Measurements from ENCODE around the gene CFAP68.

GRCh38 chr11:111916768-111917167 lies 37.4 kb downstream of the CFAP68 start:
- TF ChIP-seq CTCF (IDR thresholded peaks at IDR 0.05 in 2 of 3, conservative IDR thresholded peaks at IDR 0.05 in 1 of 3; ENCODE audit: borderline replicate concordance in 1 of 3, insufficient read depth in 1 of 3, low read depth in 2 of 3, low read length in 2 of 3) (no peak), ZBTB33 (IDR thresholded peaks at IDR 0.05; ENCODE audit: extremely low read depth, insufficient replicate concordance, low read length) (no peak), POLR2A (IDR thresholded peaks at IDR 0.05; ENCODE audit: borderline replicate concordance, extremely low read depth, insufficient read depth, insufficient read length) (no peak), YY1 (IDR thresholded peaks at IDR 0.05; ENCODE audit: extremely low read depth, insufficient replicate concordance, low read depth, low read length) (no peak)
